ENCODE measurements around the gene ZNF292.
"Not testable (repeated sequence)": the region's sequence is repeated elsewhere in the genome, so short reads cannot be mapped to it uniquely, and the experiment has no call there.

The ZNF292 gene

GRCh38 chr6:87154993-87155841 lies at the start of gene ZNF292:
ZNF292 (plus strand) TSS chr6:87155565; CDS start chr6:87155592, 27 bp downstream.
- peak; percentile 87 to 88 for DNase-seq (ENCODE audit: low read depth in 2 of 2)

- no peak for DNase-seq (ENCODE audit: low read depth in 2 of 2)
These were observed 49.5 kb upstream of the ZNF292 start for GRCh38 chr6:87105823-87106222.

GRCh38 chr6:87110636-87111035 lies 44.7 kb upstream of the ZNF292 start:
- DNase-seq (ENCODE audit: low read depth in 2 of 2): no peak

GRCh38 chr6:87115402-87116135 lies 39.8 kb upstream of the ZNF292 start:
- no peak for DNase-seq (ENCODE audit: low read depth in 2 of 2)

- no peak for DNase-seq (ENCODE audit: low read depth in 2 of 2)
These were observed 38.4 kb upstream of the ZNF292 start for GRCh38 chr6:87116922-87117321.

DNA sequence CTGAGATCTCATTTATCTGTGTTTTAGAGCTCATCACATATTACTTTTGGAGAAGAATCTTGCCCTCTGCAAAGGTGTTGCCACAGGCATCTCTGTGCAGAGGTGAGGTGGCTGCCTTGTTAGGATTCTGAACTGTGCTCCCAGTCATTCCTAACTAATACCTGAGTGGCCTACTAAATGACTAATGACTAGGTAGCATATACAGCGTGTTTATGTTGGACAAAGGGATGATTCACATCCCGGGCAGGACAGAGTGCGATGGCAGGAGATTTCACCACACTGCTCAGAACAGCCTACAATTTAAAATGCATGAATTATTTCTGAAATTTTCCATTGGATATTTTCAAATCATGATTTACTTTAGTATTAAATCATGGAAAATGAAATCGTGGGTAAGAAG lies 37.3 kb upstream of the ZNF292 start:
- DNase-seq (ENCODE audit: low read depth in 2 of 2): no peak

GRCh38 chr6:87122477-87122876 lies 32.9 kb upstream of the ZNF292 start:
- no peak for DNase-seq (ENCODE audit: low read depth in 2 of 2)

- no peak for DNase-seq (ENCODE audit: low read depth in 2 of 2)
These were observed 31.3 kb upstream of the ZNF292 start for GRCh38 chr6:87124074-87124473.

GRCh38 chr6:87126501-87126900 lies 28.9 kb upstream of the ZNF292 start:
- DNase-seq (ENCODE audit: low read depth in 2 of 2): no peak

- DNase-seq (ENCODE audit: low read depth in 2 of 2): no peak
These were observed 27.6 kb upstream of the ZNF292 start for GRCh38 chr6:87127737-87128136.

GRCh38 chr6:87136963-87137362 lies 18.4 kb upstream of the ZNF292 start:
- no peak for DNase-seq (ENCODE audit: low read depth in 2 of 2)

DNA sequence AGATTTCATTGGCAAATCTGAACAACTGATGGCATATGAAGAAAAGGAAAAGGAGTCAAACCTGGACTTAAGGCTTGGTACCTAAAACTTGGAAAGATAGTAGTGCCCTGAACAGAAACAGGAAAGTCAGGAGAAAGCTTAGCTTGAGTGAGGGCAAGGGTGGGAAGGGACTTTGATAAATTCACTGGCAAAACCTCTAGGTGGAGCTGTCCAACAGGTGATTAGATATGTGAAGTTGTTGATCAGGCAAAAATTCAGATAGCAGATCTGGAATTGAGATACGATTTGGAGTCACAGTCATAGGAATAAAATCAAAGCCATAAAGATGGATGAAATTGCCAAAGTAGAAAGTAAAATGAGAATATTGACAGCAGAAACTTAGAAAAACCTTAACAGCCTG lies 16.1 kb upstream of the ZNF292 start:
- no peak for DNase-seq (ENCODE audit: low read depth in 2 of 2)

- not testable (repeated sequence) for DNase-seq (ENCODE audit: low read depth in 2 of 2)
These were observed 15.4 kb upstream of the ZNF292 start for GRCh38 chr6:87139927-87140326.

DNA sequence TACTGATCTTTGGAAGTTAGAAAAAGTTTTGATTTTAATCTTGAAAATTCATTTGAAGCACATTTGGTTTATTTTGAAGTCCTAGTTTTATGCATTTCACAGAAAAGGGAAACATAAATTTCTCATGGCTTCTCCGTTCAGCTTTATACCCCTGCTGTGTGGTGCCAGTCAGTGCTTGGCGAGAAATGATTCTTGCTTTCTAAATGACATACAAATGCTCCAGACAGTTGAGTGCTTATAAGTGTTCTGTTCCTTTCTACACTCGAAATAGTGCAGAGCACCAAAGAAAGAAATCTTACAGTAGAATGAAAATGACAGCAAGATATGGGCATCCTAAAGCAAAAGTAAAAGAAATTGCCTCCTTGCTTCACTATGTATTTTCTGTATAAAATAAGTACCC lies 9.0 kb upstream of the ZNF292 start:
- DNase-seq (ENCODE audit: low read depth in 2 of 2): no peak

DNA sequence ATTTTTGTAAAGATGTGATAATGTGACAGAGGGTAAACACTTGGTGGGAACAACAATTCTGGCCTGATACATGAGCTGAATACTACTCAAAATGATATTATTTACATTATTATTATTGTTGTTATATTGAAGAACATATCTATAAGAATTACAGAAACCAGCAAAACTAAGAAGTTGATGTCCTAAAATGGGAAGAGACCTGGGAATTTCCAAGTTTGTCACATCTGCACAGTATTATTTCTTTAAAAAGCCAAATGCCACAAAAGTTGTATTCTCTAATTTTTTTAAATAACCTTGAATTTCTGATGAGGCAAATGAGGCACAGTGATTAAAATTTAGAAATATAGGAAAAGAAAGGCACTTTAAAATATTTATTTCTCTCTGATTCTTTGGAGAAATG lies 5.0 kb upstream of the ZNF292 start:
- no peak for DNase-seq (ENCODE audit: low read depth in 2 of 2)

DNA sequence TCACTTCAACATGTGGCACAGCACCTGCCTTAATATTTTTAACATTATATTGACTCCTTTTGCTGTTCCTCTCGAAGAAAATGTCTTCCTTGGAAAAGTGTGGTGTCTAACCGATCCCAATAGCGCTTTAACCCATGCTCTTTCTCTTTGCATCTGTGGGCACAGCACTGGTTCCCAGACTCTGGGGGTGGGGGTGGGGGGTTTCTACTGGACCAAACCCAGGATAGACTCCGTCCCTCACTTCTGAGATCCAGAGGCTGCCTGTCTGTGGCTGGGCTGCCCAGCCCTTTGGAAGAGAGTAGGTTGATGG lies 3.9 kb upstream of the ZNF292 start:
- DNase-seq (ENCODE audit: low read depth in 2 of 2): no peak

GRCh38 chr6:87151781-87152525 lies 3.4 kb upstream of the ZNF292 start:
- DNase-seq (ENCODE audit: low read depth in 2 of 2): peak; percentile 20 to 48

DNA sequence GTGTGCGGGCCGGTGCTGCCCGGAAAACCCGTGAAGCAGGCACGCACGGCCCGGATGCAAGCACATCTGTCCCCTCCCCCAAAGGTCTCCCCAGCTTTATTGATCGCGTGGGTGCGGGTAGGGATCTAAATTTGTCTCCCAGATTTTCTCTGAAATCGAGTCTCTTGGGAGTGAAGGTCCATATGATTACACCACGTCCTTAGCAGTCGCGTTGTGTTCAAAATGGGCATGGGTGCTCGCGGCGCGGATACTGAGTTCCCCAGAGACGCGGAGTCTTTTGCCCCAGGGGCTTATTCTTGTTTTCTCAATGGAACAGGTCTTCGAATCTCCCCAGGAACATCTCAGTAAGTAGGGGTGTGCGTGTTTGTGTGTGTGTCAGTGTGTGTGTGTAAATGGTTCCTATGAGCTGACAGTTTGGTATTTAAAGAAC lies 2.8 kb upstream of the ZNF292 start:
- no peak for DNase-seq (ENCODE audit: low read depth in 2 of 2)

GRCh38 chr6:87154641-87154992 lies 748 bp upstream of the ZNF292 start:
- DNase-seq (ENCODE audit: low read depth in 2 of 2): no peak

DNA sequence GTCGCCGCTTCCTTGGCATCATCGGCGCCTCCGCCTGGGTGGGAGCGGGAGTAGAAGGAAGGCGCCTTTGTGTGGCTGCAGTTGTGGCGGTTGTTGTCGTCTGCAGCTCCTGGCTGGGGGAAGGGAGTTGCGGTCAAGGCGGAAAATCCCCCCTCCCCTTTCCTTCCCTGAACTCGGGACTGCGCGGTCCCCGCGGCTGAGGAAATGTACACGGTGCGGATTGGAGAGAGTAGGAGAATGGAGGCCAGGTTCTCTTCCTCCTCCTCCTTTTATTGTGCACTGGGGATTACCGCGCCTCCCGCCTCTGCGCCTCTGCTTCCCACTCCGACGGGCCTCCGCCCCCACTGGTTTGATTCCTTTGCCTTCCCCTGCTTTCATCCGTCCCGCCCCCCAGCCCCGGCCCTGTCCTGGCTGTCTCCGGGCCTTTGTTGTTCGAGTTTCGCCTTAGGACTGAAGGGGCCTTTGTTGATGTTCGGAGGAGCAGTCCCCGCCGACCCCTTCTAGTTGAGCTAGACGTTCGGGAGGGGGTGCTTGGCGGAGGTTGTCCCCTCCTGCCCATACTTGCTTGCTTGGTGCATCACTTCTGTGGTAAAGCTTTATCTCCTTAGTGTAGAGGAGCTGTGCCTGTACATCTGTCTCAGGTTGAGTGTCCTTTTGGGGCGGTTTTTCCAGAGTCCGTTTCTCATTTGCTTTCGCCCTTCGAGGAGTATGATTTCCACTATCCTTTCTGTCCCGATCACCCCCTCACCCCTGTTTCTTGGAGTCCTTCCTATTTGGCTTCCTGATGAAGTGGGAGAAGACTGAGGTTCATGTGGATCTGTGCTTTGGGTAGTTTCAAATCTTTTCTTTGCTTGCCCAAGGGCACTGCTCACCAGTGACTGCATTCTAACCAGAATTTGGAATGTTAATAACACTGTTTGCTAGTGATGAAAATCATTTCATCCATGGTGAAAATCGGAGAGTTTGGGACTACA lies 764 bp downstream of the ZNF292 start:
- peak in 1 of 2 donors; percentile 17 for DNase-seq (ENCODE audit: low read depth in 2 of 2)

DNA sequence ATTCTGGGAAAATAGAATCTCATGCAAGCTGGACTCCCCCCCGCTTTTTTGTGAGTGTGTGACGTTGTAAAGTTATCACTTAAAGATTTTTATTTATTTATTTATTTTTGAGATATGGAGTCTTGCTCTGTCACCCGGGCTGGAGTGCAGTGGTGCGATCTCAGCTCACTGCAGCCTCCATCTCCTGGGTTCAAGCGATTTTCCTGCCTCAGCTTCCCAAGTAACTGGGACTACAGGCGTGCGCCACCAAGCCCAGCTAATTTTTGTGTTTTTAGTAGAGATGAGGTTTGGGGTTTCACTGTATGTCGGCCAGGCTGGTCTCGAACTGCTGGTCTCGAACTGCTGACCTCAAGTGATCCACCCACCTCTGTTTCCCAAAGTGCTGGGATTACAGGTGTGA lies 2.2 kb downstream of the ZNF292 start:
- DNase-seq (ENCODE audit: low read depth in 2 of 2): not testable (repeated sequence)
